GM13977 (cell line): ENCODE measurements around the gene TTC39A.

ENCODE experiments used
- DNase-seq: peaks from one replicate; pipeline ENCODE4 v3.0.0; 2012; ENCODE audit warnings: low spot score
- in situ Hi-C: fragments of 300-500 bp; cut with MboI; formaldehyde crosslinking; loops from one replicate; pipeline ENCODE4 v1.12.0; 2022; ENCODE audit warnings: low sequenced_read_pairs, low pct_unique_long_range_greater_than_20kb, mixed read lengths, inconsistent platforms; ENCODE audit not compliant: unreplicated experiment
- TF ChIP-seq, protein P1 (sequence below): IDR thresholded peaks from 2 replicates; pipeline ENCODE4 v1.5.1; 2012; ENCODE audit warnings: mild to moderate bottlenecking, control low read depth; ENCODE audit not compliant: insufficient read depth; ENCODE audit errors: extremely low read depth, missing control alignments

Gene TTC39A

GRCh38 chr1:51329443-51330325, 678 bp downstream of the TTC39A start:
- DNase-seq: no peak
- in situ Hi-C loops: no loop called here
- TF ChIP-seq, protein P1, sequence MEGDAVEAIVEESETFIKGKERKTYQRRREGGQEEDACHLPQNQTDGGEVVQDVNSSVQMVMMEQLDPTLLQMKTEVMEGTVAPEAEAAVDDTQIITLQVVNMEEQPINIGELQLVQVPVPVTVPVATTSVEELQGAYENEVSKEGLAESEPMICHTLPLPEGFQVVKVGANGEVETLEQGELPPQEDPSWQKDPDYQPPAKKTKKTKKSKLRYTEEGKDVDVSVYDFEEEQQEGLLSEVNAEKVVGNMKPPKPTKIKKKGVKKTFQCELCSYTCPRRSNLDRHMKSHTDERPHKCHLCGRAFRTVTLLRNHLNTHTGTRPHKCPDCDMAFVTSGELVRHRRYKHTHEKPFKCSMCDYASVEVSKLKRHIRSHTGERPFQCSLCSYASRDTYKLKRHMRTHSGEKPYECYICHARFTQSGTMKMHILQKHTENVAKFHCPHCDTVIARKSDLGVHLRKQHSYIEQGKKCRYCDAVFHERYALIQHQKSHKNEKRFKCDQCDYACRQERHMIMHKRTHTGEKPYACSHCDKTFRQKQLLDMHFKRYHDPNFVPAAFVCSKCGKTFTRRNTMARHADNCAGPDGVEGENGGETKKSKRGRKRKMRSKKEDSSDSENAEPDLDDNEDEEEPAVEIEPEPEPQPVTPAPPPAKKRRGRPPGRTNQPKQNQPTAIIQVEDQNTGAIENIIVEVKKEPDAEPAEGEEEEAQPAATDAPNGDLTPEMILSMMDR: no peak

DNA sequence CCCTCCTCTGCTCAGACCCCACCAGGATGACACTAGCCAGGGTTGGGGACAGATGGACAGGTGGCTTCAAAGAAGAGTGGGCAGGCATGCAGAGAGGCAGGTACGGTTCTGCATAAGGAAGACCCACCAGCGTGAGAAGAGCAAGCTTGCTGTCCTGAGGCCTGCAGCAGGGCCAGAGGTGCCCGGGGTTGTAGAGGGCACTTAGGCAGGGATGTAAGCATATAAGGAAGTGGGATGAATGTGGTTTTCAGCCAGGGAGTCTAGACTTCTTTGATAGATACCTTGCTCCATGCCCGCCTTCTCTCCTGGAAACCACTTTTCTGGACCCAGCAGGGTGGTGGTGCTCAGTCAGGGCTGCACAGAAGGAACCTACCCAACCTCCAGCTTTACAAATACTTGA, 1.4 kb downstream of the TTC39A start:
- in situ Hi-C loops: no loop called here

GRCh38 chr1:51328279-51328678, 2.1 kb downstream of the TTC39A start:
- TF ChIP-seq, protein P1: no peak
- in situ Hi-C loops: no loop called here

More for the DNA sequence above, 1.4 kb downstream of the TTC39A start:
- TF ChIP-seq, protein P1: no peak
- DNase-seq: no peak

GRCh38 chr1:51327386-51327785, 3.0 kb downstream of the TTC39A start:
- TF ChIP-seq, protein P1: no peak
- in situ Hi-C loops: no loop called here
- DNase-seq: no peak

More at GRCh38 chr1:51328279-51328678, 2.1 kb downstream of the TTC39A start:
- no peak for DNase-seq

DNA sequence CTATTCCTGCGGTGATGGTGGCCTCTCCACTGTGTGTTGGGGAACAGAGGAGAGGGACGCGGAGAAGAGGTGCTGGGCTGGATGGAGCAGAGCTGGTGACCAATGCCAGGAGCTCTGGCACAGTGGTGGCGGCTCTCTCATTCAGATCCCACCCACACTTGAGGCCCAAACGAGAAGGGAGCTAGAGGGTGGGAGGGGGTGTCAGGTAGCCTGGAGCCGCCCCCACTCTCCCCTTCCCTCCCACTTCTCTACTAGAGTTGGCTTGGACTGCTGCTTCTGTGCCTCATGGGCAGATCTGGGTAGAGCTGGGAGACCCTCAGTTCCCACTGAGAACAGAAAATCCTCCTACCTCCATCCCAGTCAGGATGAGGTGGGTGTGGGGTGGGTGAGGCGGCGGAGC, 3.5 kb downstream of the TTC39A start:
- in situ Hi-C loops: no loop called here
- TF ChIP-seq, protein P1: no peak
- no peak for DNase-seq

GRCh38 chr1:51325878-51326755, 4.2 kb downstream of the TTC39A start:
- TF ChIP-seq, protein P1: no peak
- DNase-seq: no peak
- in situ Hi-C loops: no loop called here
